ENCODE results near the gene ENDOV. TPM values are rescaled to one million over a fixed set of nuclear protein-coding genes. Genes with fewer than 3 reads are reported as not detected.

The ENDOV gene
- 15.2 and 17.0 TPM in 2 replicates for total RNA-seq (2012; rRNA removed)

GRCh38 chr17:80414803-80415625 lies at the start of gene ENDOV:
Gene ENDOV, plus strand, starts transcription at chr17:80415167. Its CDS starts 28 bp downstream, at chr17:80415195.
- peak within 1 kb of the TSS; percentile 100 for H3K4me3 ChIP-seq (ENCODE audit: low read length)
- H3K9me3 ChIP-seq (replicated peaks; ENCODE audit: low read length), result no peaks in the 10 kb centered on the region
- peaks cover 12% of the 10 kb centered on the region for H3K27me3 ChIP-seq (ENCODE audit: control insufficient read depth, insufficient read depth, low read length)
- H3K9ac ChIP-seq (ENCODE audit: low read depth, low read length), result peak within 1 kb of the TSS; percentile 100
- peak within 1 kb of the TSS; percentile 100 for H3K4me2 ChIP-seq (ENCODE audit: low read length)
- peaks cover 14% of the 10 kb centered on the region for H3K4me1 ChIP-seq (ENCODE audit: control insufficient read depth, insufficient read depth, low read length)
- peaks cover 8% of the 10 kb centered on the region for H3K36me3 ChIP-seq (ENCODE audit: insufficient read depth, low read length)

GRCh38 chr17:80365983-80366382 lies 49.0 kb upstream of the ENDOV start:
- H3K9me3 ChIP-seq (replicated peaks; ENCODE audit: low read length), result no peaks in the 10 kb centered on the region
- H3K4me1 ChIP-seq (ENCODE audit: control insufficient read depth, insufficient read depth, low read length), result peaks cover 3% of the 10 kb centered on the region
- H3K27me3 ChIP-seq (ENCODE audit: control insufficient read depth, insufficient read depth, low read length), result no peaks in the 10 kb centered on the region
- H3K4me3 ChIP-seq (ENCODE audit: low read length), result no peak overlapping the region
- H3K9ac ChIP-seq (ENCODE audit: low read depth, low read length), result no peak overlapping the region
- peaks cover 82% of the 10 kb centered on the region for H3K36me3 ChIP-seq (ENCODE audit: insufficient read depth, low read length)
- H3K4me2 ChIP-seq (ENCODE audit: low read length), result no peak overlapping the region

GRCh38 chr17:80367503-80367902 lies 47.5 kb upstream of the ENDOV start:
- Histone ChIP-seq H3K4me1 (ENCODE audit: control insufficient read depth, insufficient read depth, low read length) (peaks cover 1% of the 10 kb centered on the region), H3K4me3 (ENCODE audit: low read length) (no peak overlapping the region), H3K4me2 (ENCODE audit: low read length) (no peak overlapping the region), H3K36me3 (ENCODE audit: insufficient read depth, low read length) (peaks cover 84% of the 10 kb centered on the region), H3K9me3 (replicated peaks; ENCODE audit: low read length) (no peaks in the 10 kb centered on the region), H3K9ac (ENCODE audit: low read depth, low read length) (no peak overlapping the region), H3K27me3 (ENCODE audit: control insufficient read depth, insufficient read depth, low read length) (no peaks in the 10 kb centered on the region)

GRCh38 chr17:80371196-80371595 lies 43.8 kb upstream of the ENDOV start:
- H3K9ac ChIP-seq (ENCODE audit: low read depth, low read length), result no peak overlapping the region
- peaks cover 83% of the 10 kb centered on the region for H3K36me3 ChIP-seq (ENCODE audit: insufficient read depth, low read length)
- no peak overlapping the region for H3K4me3 ChIP-seq (ENCODE audit: low read length)
- no peaks in the 10 kb centered on the region for H3K9me3 ChIP-seq (replicated peaks; ENCODE audit: low read length)
- no peak overlapping the region for H3K4me2 ChIP-seq (ENCODE audit: low read length)
- no peaks in the 10 kb centered on the region for H3K27me3 ChIP-seq (ENCODE audit: control insufficient read depth, insufficient read depth, low read length)
- no peaks in the 10 kb centered on the region for H3K4me1 ChIP-seq (ENCODE audit: control insufficient read depth, insufficient read depth, low read length)

- Histone ChIP-seq H3K36me3 (ENCODE audit: insufficient read depth, low read length) (peaks cover 85% of the 10 kb centered on the region), H3K9ac (ENCODE audit: low read depth, low read length) (no peak overlapping the region)
Observed at GRCh38 chr17:80372456-80372855, 42.5 kb upstream of the ENDOV start.

GRCh38 chr17:80372922-80373570 lies 41.9 kb upstream of the ENDOV start:
- Histone ChIP-seq H3K27me3 (ENCODE audit: control insufficient read depth, insufficient read depth, low read length) (no peaks in the 10 kb centered on the region), H3K4me1 (ENCODE audit: control insufficient read depth, insufficient read depth, low read length) (no peaks in the 10 kb centered on the region), H3K9ac (ENCODE audit: low read depth, low read length) (no peak overlapping the region), H3K4me3 (ENCODE audit: low read length) (no peak overlapping the region), H3K4me2 (ENCODE audit: low read length) (no peak overlapping the region), H3K9me3 (replicated peaks; ENCODE audit: low read length) (no peaks in the 10 kb centered on the region), H3K36me3 (ENCODE audit: insufficient read depth, low read length) (peaks cover 85% of the 10 kb centered on the region)

More at GRCh38 chr17:80372456-80372855, 42.5 kb upstream of the ENDOV start:
- Histone ChIP-seq H3K4me3 (ENCODE audit: low read length) (no peak overlapping the region), H3K9me3 (replicated peaks; ENCODE audit: low read length) (no peaks in the 10 kb centered on the region), H3K27me3 (ENCODE audit: control insufficient read depth, insufficient read depth, low read length) (no peaks in the 10 kb centered on the region), H3K4me2 (ENCODE audit: low read length) (no peak overlapping the region), H3K4me1 (ENCODE audit: control insufficient read depth, insufficient read depth, low read length) (no peaks in the 10 kb centered on the region)

GRCh38 chr17:80374039-80374731 lies 40.8 kb upstream of the ENDOV start:
- Histone ChIP-seq H3K9me3 (replicated peaks; ENCODE audit: low read length) (no peaks in the 10 kb centered on the region), H3K9ac (ENCODE audit: low read depth, low read length) (no peak overlapping the region), H3K4me2 (ENCODE audit: low read length) (no peak overlapping the region), H3K36me3 (ENCODE audit: insufficient read depth, low read length) (peaks cover 88% of the 10 kb centered on the region), H3K4me1 (ENCODE audit: control insufficient read depth, insufficient read depth, low read length) (no peaks in the 10 kb centered on the region), H3K27me3 (ENCODE audit: control insufficient read depth, insufficient read depth, low read length) (no peaks in the 10 kb centered on the region), H3K4me3 (ENCODE audit: low read length) (no peak overlapping the region)

- no peaks in the 10 kb centered on the region for H3K4me1 ChIP-seq (ENCODE audit: control insufficient read depth, insufficient read depth, low read length)
- H3K36me3 ChIP-seq (ENCODE audit: insufficient read depth, low read length), result peaks cover 89% of the 10 kb centered on the region
- no peak overlapping the region for H3K4me3 ChIP-seq (ENCODE audit: low read length)
- no peaks in the 10 kb centered on the region for H3K27me3 ChIP-seq (ENCODE audit: control insufficient read depth, insufficient read depth, low read length)
- no peak overlapping the region for H3K4me2 ChIP-seq (ENCODE audit: low read length)
- no peaks in the 10 kb centered on the region for H3K9me3 ChIP-seq (replicated peaks; ENCODE audit: low read length)
- no peak overlapping the region for H3K9ac ChIP-seq (ENCODE audit: low read depth, low read length)
Observed at GRCh38 chr17:80374732-80375585, 40.0 kb upstream of the ENDOV start.

- Histone ChIP-seq H3K4me2 (ENCODE audit: low read length) (no peak overlapping the region), H3K27me3 (ENCODE audit: control insufficient read depth, insufficient read depth, low read length) (no peaks in the 10 kb centered on the region), H3K4me1 (ENCODE audit: control insufficient read depth, insufficient read depth, low read length) (no peaks in the 10 kb centered on the region), H3K36me3 (ENCODE audit: insufficient read depth, low read length) (peaks cover 89% of the 10 kb centered on the region), H3K4me3 (ENCODE audit: low read length) (no peak overlapping the region), H3K9me3 (replicated peaks; ENCODE audit: low read length) (no peaks in the 10 kb centered on the region), H3K9ac (ENCODE audit: low read depth, low read length) (no peak overlapping the region)
Observed at GRCh38 chr17:80376531-80376930, 38.4 kb upstream of the ENDOV start.

- H3K9me3 ChIP-seq (replicated peaks; ENCODE audit: low read length), result no peaks in the 10 kb centered on the region
- peaks cover 91% of the 10 kb centered on the region for H3K36me3 ChIP-seq (ENCODE audit: insufficient read depth, low read length)
- no peak overlapping the region for H3K4me3 ChIP-seq (ENCODE audit: low read length)
- H3K4me2 ChIP-seq (ENCODE audit: low read length), result no peak overlapping the region
- no peak overlapping the region for H3K9ac ChIP-seq (ENCODE audit: low read depth, low read length)
- no peaks in the 10 kb centered on the region for H3K4me1 ChIP-seq (ENCODE audit: control insufficient read depth, insufficient read depth, low read length)
- no peaks in the 10 kb centered on the region for H3K27me3 ChIP-seq (ENCODE audit: control insufficient read depth, insufficient read depth, low read length)
Observed at GRCh38 chr17:80377798-80378197, 37.2 kb upstream of the ENDOV start.

GRCh38 chr17:80379348-80379747 lies 35.6 kb upstream of the ENDOV start:
- no peaks in the 10 kb centered on the region for H3K27me3 ChIP-seq (ENCODE audit: control insufficient read depth, insufficient read depth, low read length)
- no peaks in the 10 kb centered on the region for H3K4me1 ChIP-seq (ENCODE audit: control insufficient read depth, insufficient read depth, low read length)
- H3K9ac ChIP-seq (ENCODE audit: low read depth, low read length), result no peak overlapping the region
- no peak overlapping the region for H3K4me2 ChIP-seq (ENCODE audit: low read length)
- H3K36me3 ChIP-seq (ENCODE audit: insufficient read depth, low read length), result peaks cover 94% of the 10 kb centered on the region
- no peaks in the 10 kb centered on the region for H3K9me3 ChIP-seq (replicated peaks; ENCODE audit: low read length)
- no peak overlapping the region for H3K4me3 ChIP-seq (ENCODE audit: low read length)
